HUES64 (cell line): ENCODE data around the gene NLN.

ENCODE experiments used
- H3K27ac ChIP-seq: 2 replicates; pipeline ENCODE4 v1.7.0; 2013; ENCODE audit warnings: low read depth, low read length, inconsistent platforms
- H3K27me3 ChIP-seq: 2 replicates; pipeline ENCODE4 v1.6.1; 2013; ENCODE audit warnings: mild to moderate bottlenecking, low read length; ENCODE audit not compliant: insufficient read depth
- H3K36me3 ChIP-seq: 2 replicates; pipeline ENCODE4 v1.6.1; 2013; ENCODE audit warnings: mild to moderate bottlenecking, low read length; ENCODE audit not compliant: insufficient read depth
- H3K4me1 ChIP-seq: 2 replicates; pipeline ENCODE4 v1.6.1; 2013; ENCODE audit warnings: mild to moderate bottlenecking, low read length, moderate library complexity; ENCODE audit not compliant: insufficient read depth
- H3K4me3 ChIP-seq: 2 replicates; pipeline ENCODE4 v1.5.1; 2013; ENCODE audit warnings: mild to moderate bottlenecking, low read length, moderate library complexity
- H3K9ac ChIP-seq: 2 replicates; pipeline ENCODE4 v1.6.1; 2013; ENCODE audit warnings: mild to moderate bottlenecking, low read depth, low read length
- H3K9me3 ChIP-seq: 2 replicates; pipeline ENCODE4 v1.6.1; 2013; ENCODE audit warnings: low read depth, low read length; ENCODE audit not compliant: insufficient read depth
- WGBS: fragments of 150-250, 120-280 bp; methylation state at CpG from one replicate; pipeline ENCODE4 v1.1.7; 2013; ENCODE audit warnings: missing lambda C conversion rate; 5-methylcytosine and 5-hydroxymethylcytosine counted together

Gene NLN

GRCh38 chr5:65873181-65873750 lies 151.3 kb downstream of the NLN start:
- H3K4me1 ChIP-seq = no peaks in the 10 kb centered on the region
- H3K27me3 ChIP-seq = no peaks in the 10 kb centered on the region
- no peaks in the 10 kb centered on the region for H3K9me3 ChIP-seq
- whole genome bisulfite sequencing = 92% methylated on average over 3 of the region's 3 CpGs
- H3K4me3 ChIP-seq = no peak overlapping the region
- no peaks in the 10 kb centered on the region for H3K36me3 ChIP-seq
- H3K27ac ChIP-seq = no peak overlapping the region
- H3K9ac ChIP-seq = no peak overlapping the region

- 100% methylated on average over 1 of the region's 3 CpGs for WGBS
- Histone ChIP-seq H3K36me3 (no peaks in the 10 kb centered on the region), H3K9me3 (no peaks in the 10 kb centered on the region), H3K27me3 (no peaks in the 10 kb centered on the region), H3K4me1 (no peaks in the 10 kb centered on the region), H3K9ac (no peak overlapping the region), H3K27ac (no peak overlapping the region), H3K4me3 (no peak overlapping the region)
Measured at GRCh38 chr5:65874241-65874640, 152.2 kb downstream of the NLN start.

- no peak overlapping the region for H3K4me3 ChIP-seq
- H3K4me1 ChIP-seq = no peaks in the 10 kb centered on the region
- no peaks in the 10 kb centered on the region for H3K27me3 ChIP-seq
- no peak overlapping the region for H3K9ac ChIP-seq
- no peaks in the 10 kb centered on the region for H3K9me3 ChIP-seq
- no peaks in the 10 kb centered on the region for H3K36me3 ChIP-seq
- no peak overlapping the region for H3K27ac ChIP-seq
Measured at GRCh38 chr5:65876496-65876895, 154.5 kb downstream of the NLN start.

- Histone ChIP-seq H3K36me3 (no peaks in the 10 kb centered on the region), H3K9me3 (no peaks in the 10 kb centered on the region), H3K4me1 (no peaks in the 10 kb centered on the region), H3K27ac (no peak overlapping the region), H3K27me3 (no peaks in the 10 kb centered on the region), H3K4me3 (no peak overlapping the region), H3K9ac (no peak overlapping the region)
- 88% methylated on average over 4 of the region's 4 CpGs for WGBS
Measured at GRCh38 chr5:65876970-65877369, 155.0 kb downstream of the NLN start.
